H9 (cell line): ENCODE data around the gene KRT5. TPM values are rescaled to one million over a fixed set of nuclear protein-coding genes. Genes with fewer than 3 reads are reported as not detected.

Source experiments
- DNase-seq: peaks from one replicate; pipeline ENCODE4 v3.0.0-alpha.2; 2017
- H2AFZ ChIP-seq: one replicate; pipeline ENCODE4 v1.6.1; 2013; ENCODE audit warnings: mild to moderate bottlenecking, low read length, control low read depth, moderate library complexity
- H2AK5ac ChIP-seq: 2 replicates; pipeline ENCODE4 v1.6.1; 2013; ENCODE audit warnings: low read length, control low read depth, mixed read lengths; ENCODE audit not compliant: insufficient read length
- H2BK120ac ChIP-seq: one replicate; pipeline ENCODE4 v1.6.1; 2013; ENCODE audit warnings: low read depth, mild to moderate bottlenecking, low read length, control low read depth, inconsistent platforms; ENCODE audit not compliant: poor library complexity, severe bottlenecking
- H2BK12ac ChIP-seq: 2 replicates; pipeline ENCODE4 v1.6.1; 2013; ENCODE audit warnings: low read length, control low read depth, mixed read lengths, low read depth; ENCODE audit not compliant: insufficient read length
- H2BK15ac ChIP-seq: 2 replicates; pipeline ENCODE4 v1.6.1; 2013; ENCODE audit warnings: low read depth, low read length, control low read depth
- H2BK20ac ChIP-seq: one replicate; pipeline ENCODE4 v1.6.1; 2013; ENCODE audit warnings: low read depth, mild to moderate bottlenecking, low read length, control low read depth, inconsistent platforms; ENCODE audit not compliant: poor library complexity, severe bottlenecking
- H2BK5ac ChIP-seq: 2 replicates; pipeline ENCODE4 v1.6.1; 2013; ENCODE audit warnings: low read length, control low read depth, mixed read lengths; ENCODE audit not compliant: insufficient read length
- H3K14ac ChIP-seq: 2 replicates; pipeline ENCODE4 v1.6.1; 2013; ENCODE audit warnings: low read length, control low read depth; ENCODE audit not compliant: insufficient read depth
- H3K18ac ChIP-seq: 2 replicates; pipeline ENCODE4 v1.6.1; 2013; ENCODE audit warnings: low read depth, mild to moderate bottlenecking, mixed read lengths, low read length, control low read depth; ENCODE audit not compliant: insufficient read length
- H3K23ac ChIP-seq: 2 replicates; pipeline ENCODE4 v1.6.1; 2013; ENCODE audit warnings: low read length, control low read depth, mixed read lengths, low read depth; ENCODE audit not compliant: insufficient read length
- H3K23me2 ChIP-seq: 2 replicates; pipeline ENCODE4 v1.6.1; 2013; ENCODE audit warnings: low read depth, mild to moderate bottlenecking, mixed read lengths, low read length, control low read depth; ENCODE audit not compliant: insufficient read length, poor library complexity, severe bottlenecking
- H3K27ac ChIP-seq: 2 replicates; pipeline ENCODE4 v1.5.1; 2013; ENCODE audit warnings: low read length, control low read depth, mixed read lengths, low read depth; ENCODE audit not compliant: insufficient read length
- H3K27me3 ChIP-seq: 2 replicates; pipeline ENCODE4 v1.6.1; 2013; ENCODE audit warnings: low read length, control low read depth, inconsistent platforms; ENCODE audit not compliant: insufficient read depth
- H3K4ac ChIP-seq: 2 replicates; pipeline ENCODE4 v1.6.1; 2013; ENCODE audit warnings: low read depth, mild to moderate bottlenecking, control low read depth, inconsistent platforms, low read length, moderate library complexity
- H3K4me1 ChIP-seq: 2 replicates; pipeline ENCODE4 v1.6.1; 2013; ENCODE audit warnings: low read length, control low read depth, inconsistent platforms; ENCODE audit not compliant: insufficient read depth
- H3K4me2 ChIP-seq: 2 replicates; pipeline ENCODE4 v1.6.1; 2013; ENCODE audit warnings: low read length, control low read depth, mixed read lengths; ENCODE audit not compliant: insufficient read length, insufficient read depth
- H3K56ac ChIP-seq: 2 replicates; pipeline ENCODE4 v1.6.1; 2013; ENCODE audit warnings: low read depth, mild to moderate bottlenecking, mixed read lengths, low read length, control low read depth; ENCODE audit not compliant: insufficient read length
- H3K79me1 ChIP-seq: 2 replicates; pipeline ENCODE4 v1.6.1; 2013; ENCODE audit warnings: low read depth, mild to moderate bottlenecking, moderate library complexity, low read length, control low read depth, inconsistent platforms; ENCODE audit not compliant: insufficient read depth, poor library complexity, severe bottlenecking
- H3K79me2 ChIP-seq: 2 replicates; pipeline ENCODE4 v1.6.1; 2013; ENCODE audit warnings: low read length, control low read depth, inconsistent platforms; ENCODE audit not compliant: insufficient read depth
- H3K9ac ChIP-seq: 2 replicates; pipeline ENCODE4 v1.6.1; 2013; ENCODE audit warnings: low read length, control low read depth, mixed read lengths; ENCODE audit not compliant: insufficient read length; ENCODE audit errors: extremely low read depth
- H3K9me3 ChIP-seq: one replicate; pipeline ENCODE4 v1.6.1; 2013; ENCODE audit warnings: low read depth, low read length, inconsistent platforms; ENCODE audit not compliant: control insufficient read depth
- H3T11ph ChIP-seq: one replicate; pipeline ENCODE4 v1.6.1; 2013; ENCODE audit warnings: mild to moderate bottlenecking, low read length, control low read depth, inconsistent platforms
- H4K20me1 ChIP-seq: one replicate; pipeline ENCODE4 v1.6.1; 2013; ENCODE audit not compliant: control insufficient read depth, insufficient read length, insufficient read depth
- H4K5ac ChIP-seq: 2 replicates; pipeline ENCODE4 v1.6.1; 2013; ENCODE audit warnings: low read depth, mild to moderate bottlenecking, mixed read lengths, low read length, control low read depth; ENCODE audit not compliant: insufficient read length
- H4K8ac ChIP-seq: replicated peaks from 2 replicates; pipeline ENCODE4 v1.6.1; 2013; ENCODE audit warnings: low read length, control low read depth, mixed read lengths, low read depth; ENCODE audit not compliant: insufficient read length
- H4K91ac ChIP-seq: 2 replicates; pipeline ENCODE4 v1.6.1; 2013; ENCODE audit warnings: low read depth, mild to moderate bottlenecking, moderate library complexity, mixed read lengths, low read length, control low read depth; ENCODE audit not compliant: insufficient read length
- H3K27ac Mint-ChIP-seq, 3 experiments: 2 replicates in 2 of 3; 3 replicates in 1 of 3; pipeline ENCODE4 v1.8.0; 2020 to 2021; ENCODE audit warnings: mixed read lengths in 3 of 3, mild to moderate bottlenecking in 1 of 3, moderate library complexity in 1 of 3
- H3K27me3 Mint-ChIP-seq: 2 replicates; pipeline ENCODE4 v1.8.0; 2021; ENCODE audit warnings: low read depth, mild to moderate bottlenecking, moderate library complexity, mixed read lengths
- H3K36me3 Mint-ChIP-seq, 3 experiments: 2 replicates in 2 of 3; 3 replicates in 1 of 3; pipeline ENCODE4 v1.8.0; 2020 to 2021; ENCODE audit warnings: low read depth in 3 of 3, mixed read lengths in 3 of 3; ENCODE audit not compliant: insufficient read depth in 1 of 3
- H3K4me1 Mint-ChIP-seq, 2 experiments: 2 replicates each; pipeline ENCODE4 v1.8.0; 2020; ENCODE audit warnings: mixed read lengths in 2 of 2
- H3K4me3 Mint-ChIP-seq, 2 experiments: 2 replicates in 1 of 2; 3 replicates in 1 of 2; pipeline ENCODE4 v1.8.0; 2020 to 2021; ENCODE audit warnings: mild to moderate bottlenecking in 2 of 2, mixed read lengths in 2 of 2, moderate library complexity in 1 of 2
- H3K9me3 Mint-ChIP-seq, 2 experiments: 2 replicates in 1 of 2; 3 replicates in 1 of 2; pipeline ENCODE4 v1.8.0; 2020; ENCODE audit warnings: mild to moderate bottlenecking in 2 of 2, mixed read lengths in 2 of 2, moderate library complexity in 1 of 2
- CTCF ChIP-seq: fragments of 200-600 bp; sonication (generic); conservative IDR thresholded peaks from 3 replicates; pipeline ENCODE4 v1.8.0; 2021; ENCODE audit warnings: antibody characterized with exemption, mild to moderate bottlenecking
- WGBS: extraction: QIAGEN DNeasy Blood & Tissue Kit; methylation state at CpG from one replicate; pipeline ENCODE4 v1.1.7; 2013; ENCODE audit warnings: missing lambda C conversion rate, low lambda C conversion rate, mixed read lengths; ENCODE audit not compliant: insufficient read length; ENCODE audit errors: extremely low coverage; 5-methylcytosine and 5-hydroxymethylcytosine counted together
- total RNA-seq: library from RNA; stranded (reverse); gene quantifications from 2 replicates; pipeline ENCODE4 v1.2.1, GENCODE V29; 2021

The KRT5 gene
- total RNA-seq, 1 experiment from 2014 or later: not detected

- Histone ChIP-seq H3K9ac (no peak overlapping the region), H3K79me1 (no peaks in the 10 kb centered on the region), H4K5ac (no peak overlapping the region), H3K14ac (no peak overlapping the region), H4K8ac (no peak overlapping the region), H3K9me3 (no peaks in the 10 kb centered on the region), H2AK5ac (no peak overlapping the region), H3K56ac (no peak overlapping the region), H2AFZ (no peak overlapping the region), H3K23me2 (no peaks in the 10 kb centered on the region), H3K4me1 (no peaks in the 10 kb centered on the region), H2BK5ac (no peak overlapping the region), H2BK15ac (no peak overlapping the region), H2BK120ac (no peak overlapping the region), H3T11ph (no peak overlapping the region), H3K79me2 (no peaks in the 10 kb centered on the region), H2BK20ac (no peak overlapping the region), H4K91ac (no peak overlapping the region), H2BK12ac (no peak overlapping the region), H4K20me1 (no peaks in the 10 kb centered on the region), H3K23ac (no peak overlapping the region), H3K27me3 (no peaks in the 10 kb centered on the region), H3K4ac (no peak overlapping the region), H3K18ac (no peak overlapping the region), H3K27ac (no peak overlapping the region), H3K4me2 (no peak overlapping the region)
- no peaks in the 10 kb centered on the region for H3K27me3 Mint-ChIP-seq
- no peak for DNase-seq
- TF ChIP-seq CTCF: no peak
- H3K27ac Mint-ChIP-seq: no peak overlapping the region
- peaks cover 23 to 26% of the 10 kb centered on the region in 2 experiments; a peak in 4 of 5 replicates for H3K9me3 Mint-ChIP-seq
- peaks cover 0 to 4% (median 2%) of the 10 kb centered on the region in 3 experiments; a peak in 2 of 7 replicates for H3K36me3 Mint-ChIP-seq
- no peak overlapping the region for H3K4me3 Mint-ChIP-seq
- WGBS: no CpG with 5 or more reads among the region's 2 CpGs
- H3K4me1 Mint-ChIP-seq: peaks cover 7 to 9% of the 10 kb centered on the region in 2 experiments
Measured at GRCh38 chr12:52477651-52478050, 42.5 kb downstream of the KRT5 start.
